HG03460 (cell line): ENCODE data around the gene DAB2IP.
"Not testable (repeated sequence)": the region's sequence is repeated elsewhere in the genome, so short reads cannot be mapped to it uniquely, and the experiment has no call there.

Experiments
- ATAC-seq: cut with Tn5 transposase; IDR thresholded peaks from one replicate; pipeline ENCODE4 v1.9.1; 2021; ENCODE audit not compliant: unreplicated experiment

Gene DAB2IP

DNA sequence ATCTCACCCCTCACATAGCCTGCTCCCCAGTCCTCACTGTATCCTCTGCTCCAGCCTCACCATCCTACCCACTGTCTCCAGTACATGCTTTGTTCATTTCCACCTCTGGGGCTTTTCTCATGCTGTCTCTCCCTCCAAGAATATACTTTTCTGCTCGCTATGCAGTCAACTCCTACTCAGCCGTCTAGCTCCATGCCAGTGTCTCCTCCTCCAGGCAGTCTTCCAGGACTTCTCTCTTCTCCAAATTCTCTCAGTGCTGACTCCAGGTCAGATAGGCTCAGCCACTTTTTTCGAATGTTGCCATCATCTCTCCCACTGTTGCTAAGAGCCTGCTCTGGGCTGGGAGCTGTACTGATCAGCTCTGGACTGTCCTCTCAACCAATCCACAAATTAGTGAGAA lies 8.0 kb upstream of the DAB2IP start:
- no peak for ATAC-seq

DNA sequence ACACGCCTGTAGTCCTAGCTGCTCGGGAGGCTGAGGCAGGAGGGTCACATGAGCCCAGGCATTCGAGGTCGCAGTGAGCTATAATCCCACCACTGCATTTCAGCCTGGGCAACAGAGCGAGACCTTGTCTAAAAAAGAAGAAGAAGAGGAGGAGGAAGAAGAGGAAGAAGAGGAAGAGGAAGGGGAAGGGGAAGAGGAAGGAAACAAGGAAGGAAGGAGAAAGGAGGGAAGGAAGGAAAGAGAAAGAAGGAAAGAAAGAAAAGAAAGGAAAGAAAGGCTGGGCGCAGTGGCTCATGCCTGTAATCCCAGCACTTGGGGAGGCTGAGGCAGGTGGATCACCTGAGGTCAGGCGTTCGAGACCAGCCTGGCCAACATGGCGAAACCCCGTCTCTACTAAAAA lies 7.4 kb upstream of the DAB2IP start:
- ATAC-seq, result not testable (repeated sequence)

DNA sequence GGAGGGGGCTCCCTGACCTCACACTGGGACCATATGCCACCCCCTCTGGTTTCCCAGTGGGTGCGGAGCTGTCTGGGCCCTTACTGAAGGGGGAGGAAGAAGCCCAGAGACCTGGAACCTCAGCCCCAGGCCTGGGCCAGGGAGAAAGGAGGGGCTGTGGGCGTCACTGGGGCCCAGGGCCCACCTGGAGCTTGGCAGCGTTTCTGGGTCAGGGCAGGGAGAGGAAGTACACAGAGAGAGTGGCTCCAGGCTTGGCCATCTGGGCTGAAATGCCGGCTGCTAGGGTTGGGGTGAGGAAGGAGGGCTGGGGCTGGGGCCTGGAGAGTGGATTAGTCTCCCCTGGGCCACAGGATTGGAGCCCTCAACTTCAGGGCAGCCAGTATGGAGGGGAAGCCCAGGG lies 6.4 kb upstream of the DAB2IP start:
- ATAC-seq, result no peak

DNA sequence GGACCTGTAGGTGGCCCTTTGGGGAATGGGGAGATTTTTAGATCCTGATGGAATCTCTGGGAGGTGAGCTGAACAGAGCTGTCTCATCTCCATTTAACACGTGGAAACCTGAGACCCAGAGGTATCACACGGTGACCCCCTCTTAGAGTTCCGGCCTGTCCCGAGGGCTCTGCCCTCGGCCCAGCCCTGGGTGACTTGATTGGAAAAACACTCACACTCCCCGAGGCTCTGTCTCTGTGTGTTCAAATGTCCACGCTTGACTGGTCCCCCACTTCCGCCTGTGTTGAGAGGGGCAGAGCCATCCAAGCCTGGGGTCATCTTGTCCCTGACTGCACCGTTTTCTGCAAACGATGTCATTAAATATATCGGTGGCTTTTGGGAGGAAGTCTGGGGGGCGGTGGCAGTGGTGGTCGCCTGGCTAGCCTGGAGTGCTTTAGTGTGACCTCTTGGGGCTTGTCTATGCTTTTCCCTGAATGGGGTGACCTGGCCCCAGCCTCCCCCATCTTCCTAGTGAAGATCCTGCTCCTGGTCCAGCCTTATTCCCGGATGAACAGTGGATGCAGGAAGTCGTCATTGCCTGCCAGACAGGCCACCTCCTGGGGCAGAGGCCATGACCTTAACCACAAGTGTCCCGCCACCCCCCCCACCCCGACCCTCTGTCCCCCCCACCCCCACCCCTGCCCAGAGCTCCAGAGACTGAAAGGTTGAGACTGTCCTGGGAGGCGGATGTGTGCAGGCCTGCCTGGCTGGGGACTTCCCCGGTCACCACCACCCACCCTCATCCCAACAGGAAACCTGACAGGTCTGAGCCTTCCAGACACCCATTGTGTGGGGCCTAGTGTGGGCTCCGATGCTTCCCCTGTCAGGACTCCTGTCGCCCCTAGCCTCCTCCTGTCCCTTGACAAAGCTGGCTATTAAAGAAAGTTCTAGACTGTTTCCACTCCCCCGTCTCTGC lies 5.3 kb upstream of the DAB2IP start:
- ATAC-seq, result no peak

DNA sequence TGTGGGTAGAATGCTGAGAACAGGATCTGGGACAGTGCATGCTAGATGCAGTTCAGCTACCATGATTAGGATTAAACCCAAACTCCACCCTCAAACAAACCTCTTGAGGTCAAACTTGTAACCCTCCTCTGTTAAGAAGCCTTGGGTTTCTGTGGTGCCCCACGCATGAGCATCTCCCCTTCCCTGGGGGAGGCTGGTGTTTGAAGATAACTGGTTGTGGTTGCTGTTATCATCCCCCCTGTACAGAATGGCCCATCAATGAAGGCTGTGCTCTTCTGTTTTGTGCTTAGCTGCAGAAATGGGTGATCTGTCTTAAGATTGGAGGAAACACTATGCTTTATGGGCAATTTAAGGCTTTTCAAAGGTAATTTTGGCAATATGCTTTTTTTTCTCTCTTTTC lies 4.4 kb upstream of the DAB2IP start:
- ATAC-seq, result no peak

DNA sequence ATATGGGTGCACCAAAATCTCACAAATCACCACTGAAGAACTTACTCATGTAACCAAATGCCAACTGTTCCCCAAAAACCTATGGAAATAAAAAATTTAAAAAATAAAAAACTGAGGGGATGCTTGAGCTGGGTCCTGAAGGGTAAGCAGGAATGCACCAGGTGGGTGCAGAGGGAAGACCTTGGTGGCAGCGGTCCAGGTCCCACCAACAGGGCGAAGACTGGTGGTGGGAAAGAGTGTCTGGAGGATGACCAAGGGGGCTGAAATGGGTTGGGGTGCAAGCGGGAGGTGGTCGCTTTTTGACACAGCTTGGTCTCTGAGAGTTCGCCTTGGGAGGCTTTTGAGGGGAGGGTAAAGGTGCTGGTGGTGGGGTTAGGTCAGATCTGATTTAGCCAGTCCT lies 3.3 kb upstream of the DAB2IP start:
- ATAC-seq, result no peak

DNA sequence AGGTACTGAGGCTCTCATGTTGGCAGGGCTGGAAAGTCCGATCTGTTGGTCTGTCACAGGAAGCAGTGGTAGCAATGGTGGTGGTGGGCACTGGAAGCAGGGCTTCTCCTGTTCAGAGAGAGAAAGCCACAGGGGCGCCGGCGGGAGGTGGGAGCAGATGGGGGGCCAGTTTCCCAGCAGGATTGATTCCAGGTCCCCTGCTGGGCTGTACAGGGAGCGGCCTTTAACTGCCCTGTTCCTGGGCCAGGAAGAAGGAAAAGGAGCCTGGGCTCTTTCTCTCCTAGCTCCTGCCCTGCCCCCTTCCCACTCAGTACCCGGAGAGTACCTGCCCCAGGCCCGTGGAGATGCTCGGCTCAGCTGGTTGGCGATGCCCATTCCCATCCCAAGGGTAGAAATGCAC lies 2.6 kb upstream of the DAB2IP start:
- ATAC-seq, result no peak

DNA sequence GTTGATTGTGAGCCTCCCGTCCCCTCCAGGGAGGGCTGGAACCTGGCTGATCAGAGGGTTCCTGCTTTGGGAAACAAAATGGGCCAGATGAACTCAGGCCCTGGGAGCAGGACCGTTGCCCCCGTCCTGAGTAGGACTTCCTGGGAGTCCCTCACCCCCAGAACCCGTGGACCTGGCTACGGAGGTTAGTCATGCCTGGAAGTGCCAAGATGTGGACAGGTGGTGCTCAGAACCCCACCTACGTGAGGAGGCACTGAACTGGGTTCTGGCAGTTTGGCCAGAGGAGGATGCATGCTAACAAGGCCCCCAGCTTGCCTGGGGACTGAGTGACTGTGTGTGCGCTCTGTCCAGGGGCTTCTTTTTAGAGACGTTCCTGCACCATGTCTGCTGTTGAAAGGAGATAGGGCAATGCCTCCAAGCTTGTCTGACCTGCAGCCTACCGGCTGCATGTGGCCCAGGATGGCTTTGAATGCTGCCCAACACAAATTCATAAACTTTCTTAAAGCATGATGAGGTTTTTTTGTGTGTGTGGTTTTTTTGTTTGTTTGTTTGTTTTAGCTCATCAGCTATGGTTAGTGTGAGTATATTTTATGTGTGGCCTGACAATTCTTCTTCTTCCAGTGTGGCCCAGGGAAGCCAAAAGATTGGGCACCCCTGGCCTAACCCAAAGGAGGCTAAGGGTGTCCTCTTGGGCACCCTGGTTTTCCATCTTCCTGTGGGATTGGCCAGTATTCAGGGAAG lies 1.8 kb upstream of the DAB2IP start:
- ATAC-seq, result no peak

DNA sequence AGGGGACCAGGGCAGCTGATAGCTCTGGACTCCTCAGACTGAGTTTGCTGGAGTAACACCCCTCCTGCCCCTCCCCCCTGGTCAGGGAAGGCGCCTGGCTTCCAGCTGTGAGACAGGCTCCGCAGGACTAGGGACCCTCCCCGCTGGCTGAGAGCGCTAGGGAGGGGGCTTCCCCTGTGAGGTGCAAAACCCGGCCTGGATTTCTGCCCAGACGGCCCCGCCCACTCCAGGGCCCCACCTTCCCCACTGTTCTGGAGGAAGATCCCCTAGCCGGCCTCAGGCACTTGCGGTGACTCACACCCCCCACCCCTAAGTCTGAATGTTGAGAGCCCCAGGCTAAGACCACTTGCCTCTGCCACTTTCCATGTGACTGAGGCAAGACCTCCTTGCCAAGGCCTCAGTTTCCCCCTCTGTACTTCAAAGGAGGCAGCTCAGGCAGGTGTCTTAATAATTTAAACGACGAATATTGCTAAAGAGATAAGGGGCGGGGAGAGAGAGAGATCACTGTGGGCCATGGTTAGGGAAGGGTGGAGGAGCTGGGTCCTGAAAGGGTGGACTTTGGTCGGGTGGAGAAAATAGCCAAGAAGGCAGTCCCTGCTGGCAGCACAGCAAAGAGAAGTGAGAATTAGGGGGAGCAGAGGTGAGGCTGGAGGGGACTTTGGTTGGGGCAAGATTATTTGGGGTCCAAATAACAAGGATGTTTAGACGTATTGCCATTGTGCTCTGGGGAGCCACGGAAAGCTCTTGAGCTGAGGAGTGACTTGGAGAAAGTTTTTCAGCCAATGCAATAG lies 1.0 kb upstream of the DAB2IP start:
- no peak for ATAC-seq

DNA sequence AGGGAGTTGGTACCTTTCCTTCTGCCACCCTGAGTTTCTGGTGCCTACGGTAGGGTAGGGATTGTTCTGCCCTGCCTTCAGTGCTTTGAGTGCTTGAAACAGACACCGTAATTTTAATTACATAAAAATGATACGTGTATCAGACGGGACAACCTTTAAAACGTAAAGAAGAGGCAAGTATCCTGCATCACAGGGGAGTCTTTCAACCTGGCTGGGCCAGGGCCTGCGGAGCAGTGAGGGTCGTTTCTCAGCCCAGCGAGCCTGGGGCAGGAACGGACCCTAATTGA lies 483 bp upstream of the DAB2IP start:
- ATAC-seq, result no peak

DNA sequence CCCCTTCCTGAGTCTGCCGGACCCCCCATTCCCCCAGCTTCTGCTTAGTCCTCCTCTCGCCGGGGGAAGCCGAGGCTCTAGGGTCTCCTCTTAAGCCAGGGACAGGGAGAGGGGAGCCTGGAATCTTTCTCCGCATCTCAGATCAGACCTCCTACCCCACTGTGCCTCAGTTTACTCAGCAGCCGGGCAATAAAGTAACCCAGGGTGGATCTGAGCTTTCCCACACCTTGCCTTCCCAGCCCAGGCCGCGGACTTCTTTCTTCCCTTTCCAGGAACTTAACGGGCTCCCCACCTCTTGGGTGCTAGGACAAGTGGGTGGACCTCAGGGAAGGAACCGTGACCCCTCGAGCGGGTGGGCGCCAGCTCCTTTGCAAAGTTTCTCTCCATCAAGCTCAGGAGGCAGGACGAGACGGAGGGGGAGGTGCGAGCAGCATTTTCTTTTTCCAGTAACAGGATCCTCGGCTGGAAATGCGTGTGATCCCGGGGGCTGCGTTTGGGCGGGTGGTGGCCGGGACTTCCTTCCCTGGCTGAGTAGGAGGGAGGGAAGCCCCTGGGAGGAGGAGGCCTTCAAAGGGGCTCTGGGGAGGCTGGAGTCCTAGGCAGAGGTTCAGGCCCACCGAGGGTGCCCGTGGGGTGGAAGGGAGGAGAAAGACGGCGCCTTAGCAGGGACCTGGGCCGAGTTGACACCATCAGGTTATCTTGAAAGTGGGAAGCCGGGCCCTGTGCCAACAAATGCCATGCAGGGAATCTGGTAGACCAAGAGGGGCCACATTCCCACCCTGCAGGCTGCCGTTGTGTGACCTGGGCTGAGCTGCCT lies 795 bp downstream of the DAB2IP start:
- ATAC-seq, result no peak

DNA sequence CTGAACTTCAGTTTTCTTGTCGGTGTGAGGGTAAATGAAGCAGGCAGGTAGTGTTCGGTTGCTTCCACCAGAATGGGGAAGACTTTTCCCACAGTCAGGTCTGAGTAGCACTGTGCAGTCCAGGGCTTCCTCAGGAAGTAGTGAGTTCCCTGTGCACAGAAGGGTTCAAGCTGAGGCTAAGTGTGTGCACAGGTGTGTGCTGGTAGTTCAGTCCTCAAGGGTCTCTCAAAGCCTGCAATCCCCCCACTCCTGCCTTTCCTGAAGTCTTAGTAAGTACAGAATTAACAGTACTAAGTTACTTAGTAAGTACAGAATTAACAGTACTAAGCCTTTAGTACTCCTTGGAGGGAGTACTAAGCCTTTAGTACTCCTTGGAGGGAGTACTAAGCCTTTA lies 1.4 kb downstream of the DAB2IP start:
- ATAC-seq, result no peak

DNA sequence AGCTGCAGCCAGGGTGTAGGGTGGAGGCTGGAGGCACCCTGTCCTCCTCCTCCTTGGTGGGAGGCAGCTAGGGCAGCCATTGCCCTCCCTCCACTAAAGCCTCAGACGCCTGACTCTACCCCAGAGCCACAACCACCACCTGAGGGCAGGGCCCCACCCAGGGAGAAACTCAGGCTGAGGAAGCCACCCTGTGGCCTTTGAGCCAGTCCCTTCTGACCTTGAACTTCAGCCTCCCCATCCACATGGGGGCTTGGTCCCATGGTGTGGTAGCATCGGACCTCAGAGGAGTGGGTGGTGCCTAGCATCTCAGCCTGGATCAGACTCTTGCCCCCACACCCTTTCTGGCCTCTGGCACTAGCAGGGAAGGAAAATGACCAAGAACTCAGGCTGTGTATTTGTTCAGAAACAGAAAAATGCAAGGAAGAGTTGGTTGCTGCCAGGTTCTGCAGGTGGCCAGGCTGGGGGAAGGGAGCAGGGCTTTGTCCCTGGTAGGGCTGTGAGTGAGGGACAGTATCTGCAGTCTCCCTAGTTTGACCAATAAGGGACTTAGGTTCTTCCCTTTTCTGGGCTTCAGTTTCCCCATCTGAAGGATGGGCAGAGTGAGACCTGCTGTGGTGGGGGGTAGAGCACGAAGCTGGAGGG lies 3.2 kb downstream of the DAB2IP start:
- ATAC-seq, result no peak

DNA sequence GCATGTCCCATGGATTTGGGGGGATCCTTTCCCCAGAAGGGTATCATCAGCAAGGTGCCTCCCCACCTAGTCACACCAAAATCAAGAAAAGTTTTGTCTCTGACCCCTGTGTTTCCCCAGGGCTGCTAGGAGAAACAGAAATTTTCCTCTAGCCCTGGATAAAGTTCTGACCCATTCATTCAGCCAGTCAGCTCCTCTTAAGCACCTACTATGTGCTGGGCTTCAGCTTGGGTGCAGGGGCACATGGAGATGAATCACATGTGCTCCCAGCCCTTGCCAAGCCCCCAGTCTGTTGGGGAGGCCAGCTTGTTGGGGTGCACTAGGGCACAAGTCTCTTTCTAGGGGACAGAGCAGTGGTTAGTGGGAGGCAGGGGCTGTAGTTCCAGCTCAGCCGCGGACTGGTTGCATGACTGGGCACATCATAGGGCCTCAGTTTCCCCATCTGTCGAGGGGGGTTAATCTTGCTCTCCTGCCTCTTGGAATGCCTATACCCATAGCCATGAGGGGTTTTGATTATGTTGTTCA lies 3.9 kb downstream of the DAB2IP start:
- no peak for ATAC-seq

DNA sequence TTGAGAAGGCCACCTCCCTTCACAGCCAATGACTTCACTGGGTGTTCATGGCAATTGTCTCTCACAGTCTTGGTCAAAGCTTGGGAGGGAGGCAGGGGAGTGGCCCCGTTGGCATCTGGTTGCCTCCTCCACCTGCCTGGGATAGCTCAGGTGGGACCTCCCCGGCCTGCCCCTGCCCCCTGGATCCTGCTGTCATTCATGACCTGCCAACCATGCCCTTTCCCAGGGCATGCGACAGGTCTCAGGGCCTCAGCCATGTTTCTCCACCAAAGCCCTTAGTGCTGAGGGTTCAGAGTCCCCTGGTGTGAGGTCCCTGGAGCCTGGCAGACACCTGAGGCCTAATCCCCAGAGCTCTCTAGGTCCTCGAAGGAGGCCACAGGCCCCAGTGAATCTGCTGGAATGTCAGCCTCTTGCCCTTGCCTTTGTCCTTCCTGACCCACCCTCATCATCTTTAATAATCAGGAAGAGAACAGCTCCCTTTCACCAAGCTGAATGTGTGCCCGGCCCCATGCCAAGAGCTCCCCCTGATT lies 5.6 kb downstream of the DAB2IP start:
- no peak for ATAC-seq

DNA sequence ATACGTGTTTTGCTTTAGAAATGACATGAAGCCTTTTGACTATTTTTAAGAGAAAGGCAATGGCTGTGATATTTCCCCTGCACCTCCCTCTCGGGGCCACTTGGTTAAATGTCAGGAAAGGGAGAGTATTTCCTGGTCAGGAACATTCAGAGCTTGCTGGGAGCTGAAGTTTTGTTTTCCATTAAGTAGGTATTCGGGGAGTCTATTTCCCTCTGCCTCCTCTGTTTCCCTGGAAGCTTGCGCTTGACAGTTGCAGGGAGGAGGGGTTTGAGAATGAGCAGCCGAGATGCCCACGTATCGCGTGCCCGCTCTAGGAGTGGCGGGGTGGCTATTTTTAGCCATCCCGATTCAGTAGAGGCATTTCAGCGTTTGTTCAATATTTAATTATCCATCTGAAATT lies 6.7 kb downstream of the DAB2IP start:
- no peak for ATAC-seq

DNA sequence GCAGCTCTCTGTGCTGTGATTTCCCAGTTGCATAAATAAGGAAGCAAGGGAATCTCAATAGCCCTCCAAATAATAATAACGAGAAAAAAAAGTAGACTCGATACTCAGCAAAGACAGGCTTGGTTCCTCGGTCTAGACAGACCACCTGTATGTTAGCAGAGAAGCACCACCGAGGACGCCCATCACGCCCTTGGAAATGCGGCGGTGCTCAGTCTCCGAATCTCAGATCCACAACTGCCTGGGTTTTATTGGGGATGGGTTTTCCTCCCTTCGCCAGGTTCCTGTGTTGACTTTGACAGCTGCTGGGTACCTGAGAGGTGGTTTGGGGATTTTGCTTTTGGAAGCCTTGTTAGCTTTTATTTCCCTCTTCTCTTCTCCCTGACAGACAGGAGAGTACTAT lies 7.2 kb downstream of the DAB2IP start:
- ATAC-seq, result no peak

DNA sequence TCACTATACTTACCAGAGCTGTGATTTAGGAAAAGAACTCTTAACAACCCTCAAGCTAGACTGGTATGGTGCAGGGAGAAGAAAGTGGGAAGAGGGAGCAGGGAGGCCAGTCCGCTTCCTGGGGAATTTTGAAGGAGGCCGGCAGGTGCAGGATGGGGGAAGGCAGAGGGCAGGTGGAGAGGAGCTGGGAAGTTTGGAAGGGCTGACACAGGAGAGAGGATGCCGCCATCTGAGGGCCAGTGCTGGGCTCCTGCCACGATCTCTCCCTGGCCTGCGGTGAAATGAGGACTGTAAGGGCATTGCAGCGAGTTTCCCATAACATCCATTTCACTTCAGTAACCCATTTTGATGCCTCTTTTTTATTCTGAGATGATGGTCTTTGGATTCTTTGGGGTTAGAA lies 8.9 kb downstream of the DAB2IP start:
- no peak for ATAC-seq

DNA sequence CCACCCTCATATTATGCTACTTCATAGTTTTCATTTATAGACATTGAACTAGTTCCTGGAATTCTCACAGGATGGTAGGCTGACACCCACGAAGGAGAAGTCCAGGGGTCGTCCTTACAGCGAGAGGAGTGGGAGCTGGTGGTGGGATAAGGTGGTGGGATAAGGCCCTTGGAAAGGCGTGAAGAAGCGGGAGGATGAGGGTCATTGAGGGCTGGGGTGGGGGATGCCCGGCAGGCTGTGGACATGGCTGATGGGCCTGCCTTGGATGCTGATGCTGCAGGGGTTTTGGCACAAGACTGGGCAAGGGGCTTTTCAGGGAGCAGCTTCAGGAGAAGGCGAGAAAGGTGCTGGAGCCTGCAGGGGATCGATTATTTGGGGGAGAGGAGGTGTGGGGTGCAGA lies 9.4 kb downstream of the DAB2IP start:
- no peak for ATAC-seq

DNA sequence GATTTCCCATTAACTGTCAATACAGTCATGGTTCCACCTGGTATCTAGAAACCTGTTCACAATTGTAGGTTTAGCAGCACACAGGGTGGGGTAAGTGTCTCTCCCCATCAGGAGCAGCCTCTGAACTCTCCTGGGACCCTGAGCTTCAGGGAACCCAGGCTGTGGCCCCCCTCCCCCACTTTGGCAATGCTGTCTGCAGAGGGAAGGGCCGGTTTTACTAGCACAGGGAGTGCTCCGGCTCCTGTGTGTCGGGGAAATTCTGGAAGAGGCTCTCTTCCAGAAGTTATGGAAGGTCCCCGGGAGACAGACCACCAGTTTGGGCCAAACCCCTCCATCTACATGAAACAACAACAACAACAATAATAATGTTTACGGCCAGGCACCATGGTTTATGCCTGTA lies 9.9 kb downstream of the DAB2IP start:
- no peak for ATAC-seq
